ENCODE measurements around the gene CCDC83. TPM values are rescaled to one million over a fixed set of nuclear protein-coding genes. Genes with fewer than 3 reads are reported as not detected.

Gene CCDC83
- total and polyA plus RNA-seq, 2 experiments from 2014 or later, result not detected

DNA sequence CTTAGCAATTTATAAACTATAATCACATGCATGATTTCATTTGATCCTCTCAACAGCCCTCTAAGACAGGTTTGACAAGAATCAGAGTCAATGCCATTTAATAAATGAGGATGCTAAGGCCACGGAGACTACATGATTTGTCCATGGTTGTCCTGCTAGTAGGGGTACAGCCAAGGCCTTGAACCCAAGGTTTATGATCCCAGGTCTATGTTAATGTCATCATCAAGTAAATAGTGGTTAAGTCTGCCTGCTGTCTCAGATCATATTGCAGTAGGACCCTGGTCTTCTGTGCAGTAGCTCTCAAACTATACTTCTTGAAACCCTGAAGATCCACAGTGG lies 26.6 kb upstream of the CCDC83 start:
- Mint-ChIP-seq H3K4me3 (no peak overlapping the region), H3K27me3 (ENCODE audit: insufficient read depth, low read depth, poor library complexity) (peaks cover under 1% of the 10 kb centered on the region), H3K27ac (no peak overlapping the region), H3K36me3 (ENCODE audit: low read depth) (no peaks in the 10 kb centered on the region), H3K9me3 (no peaks in the 10 kb centered on the region), H3K4me1 (peaks cover 3% of the 10 kb centered on the region; the same call in 2 of the 3 replicates)
- Histone ChIP-seq H3K79me2 (replicated peaks; ENCODE audit: insufficient read depth) (no peaks in the 10 kb centered on the region), H3K4me2 (no peak overlapping the region), H3K36me3 (ENCODE audit: insufficient read depth) (no peaks in the 10 kb centered on the region), H3K4me3 (no peak overlapping the region), H4K20me1 (replicated peaks; ENCODE audit: insufficient read depth) (no peaks in the 10 kb centered on the region), H3K9me2 (ENCODE audit: insufficient read depth) (0 out of 2 replicates have a peak, but pooled peaks cover 5% of the 10 kb centered on the region), H2AFZ (no peak overlapping the region), H3K4me1 (ENCODE audit: insufficient read depth) (peaks cover 3% of the 10 kb centered on the region; the same call in 1 of the 2 replicates), H3K27me3 (ENCODE audit: insufficient read depth) (no peaks in the 10 kb centered on the region), H3F3A (replicated peaks; ENCODE audit: low read depth) (no peaks in the 10 kb centered on the region), H3K27ac (ENCODE audit: low read depth) (no peak overlapping the region)
- TF ChIP-seq, protein P1, sequence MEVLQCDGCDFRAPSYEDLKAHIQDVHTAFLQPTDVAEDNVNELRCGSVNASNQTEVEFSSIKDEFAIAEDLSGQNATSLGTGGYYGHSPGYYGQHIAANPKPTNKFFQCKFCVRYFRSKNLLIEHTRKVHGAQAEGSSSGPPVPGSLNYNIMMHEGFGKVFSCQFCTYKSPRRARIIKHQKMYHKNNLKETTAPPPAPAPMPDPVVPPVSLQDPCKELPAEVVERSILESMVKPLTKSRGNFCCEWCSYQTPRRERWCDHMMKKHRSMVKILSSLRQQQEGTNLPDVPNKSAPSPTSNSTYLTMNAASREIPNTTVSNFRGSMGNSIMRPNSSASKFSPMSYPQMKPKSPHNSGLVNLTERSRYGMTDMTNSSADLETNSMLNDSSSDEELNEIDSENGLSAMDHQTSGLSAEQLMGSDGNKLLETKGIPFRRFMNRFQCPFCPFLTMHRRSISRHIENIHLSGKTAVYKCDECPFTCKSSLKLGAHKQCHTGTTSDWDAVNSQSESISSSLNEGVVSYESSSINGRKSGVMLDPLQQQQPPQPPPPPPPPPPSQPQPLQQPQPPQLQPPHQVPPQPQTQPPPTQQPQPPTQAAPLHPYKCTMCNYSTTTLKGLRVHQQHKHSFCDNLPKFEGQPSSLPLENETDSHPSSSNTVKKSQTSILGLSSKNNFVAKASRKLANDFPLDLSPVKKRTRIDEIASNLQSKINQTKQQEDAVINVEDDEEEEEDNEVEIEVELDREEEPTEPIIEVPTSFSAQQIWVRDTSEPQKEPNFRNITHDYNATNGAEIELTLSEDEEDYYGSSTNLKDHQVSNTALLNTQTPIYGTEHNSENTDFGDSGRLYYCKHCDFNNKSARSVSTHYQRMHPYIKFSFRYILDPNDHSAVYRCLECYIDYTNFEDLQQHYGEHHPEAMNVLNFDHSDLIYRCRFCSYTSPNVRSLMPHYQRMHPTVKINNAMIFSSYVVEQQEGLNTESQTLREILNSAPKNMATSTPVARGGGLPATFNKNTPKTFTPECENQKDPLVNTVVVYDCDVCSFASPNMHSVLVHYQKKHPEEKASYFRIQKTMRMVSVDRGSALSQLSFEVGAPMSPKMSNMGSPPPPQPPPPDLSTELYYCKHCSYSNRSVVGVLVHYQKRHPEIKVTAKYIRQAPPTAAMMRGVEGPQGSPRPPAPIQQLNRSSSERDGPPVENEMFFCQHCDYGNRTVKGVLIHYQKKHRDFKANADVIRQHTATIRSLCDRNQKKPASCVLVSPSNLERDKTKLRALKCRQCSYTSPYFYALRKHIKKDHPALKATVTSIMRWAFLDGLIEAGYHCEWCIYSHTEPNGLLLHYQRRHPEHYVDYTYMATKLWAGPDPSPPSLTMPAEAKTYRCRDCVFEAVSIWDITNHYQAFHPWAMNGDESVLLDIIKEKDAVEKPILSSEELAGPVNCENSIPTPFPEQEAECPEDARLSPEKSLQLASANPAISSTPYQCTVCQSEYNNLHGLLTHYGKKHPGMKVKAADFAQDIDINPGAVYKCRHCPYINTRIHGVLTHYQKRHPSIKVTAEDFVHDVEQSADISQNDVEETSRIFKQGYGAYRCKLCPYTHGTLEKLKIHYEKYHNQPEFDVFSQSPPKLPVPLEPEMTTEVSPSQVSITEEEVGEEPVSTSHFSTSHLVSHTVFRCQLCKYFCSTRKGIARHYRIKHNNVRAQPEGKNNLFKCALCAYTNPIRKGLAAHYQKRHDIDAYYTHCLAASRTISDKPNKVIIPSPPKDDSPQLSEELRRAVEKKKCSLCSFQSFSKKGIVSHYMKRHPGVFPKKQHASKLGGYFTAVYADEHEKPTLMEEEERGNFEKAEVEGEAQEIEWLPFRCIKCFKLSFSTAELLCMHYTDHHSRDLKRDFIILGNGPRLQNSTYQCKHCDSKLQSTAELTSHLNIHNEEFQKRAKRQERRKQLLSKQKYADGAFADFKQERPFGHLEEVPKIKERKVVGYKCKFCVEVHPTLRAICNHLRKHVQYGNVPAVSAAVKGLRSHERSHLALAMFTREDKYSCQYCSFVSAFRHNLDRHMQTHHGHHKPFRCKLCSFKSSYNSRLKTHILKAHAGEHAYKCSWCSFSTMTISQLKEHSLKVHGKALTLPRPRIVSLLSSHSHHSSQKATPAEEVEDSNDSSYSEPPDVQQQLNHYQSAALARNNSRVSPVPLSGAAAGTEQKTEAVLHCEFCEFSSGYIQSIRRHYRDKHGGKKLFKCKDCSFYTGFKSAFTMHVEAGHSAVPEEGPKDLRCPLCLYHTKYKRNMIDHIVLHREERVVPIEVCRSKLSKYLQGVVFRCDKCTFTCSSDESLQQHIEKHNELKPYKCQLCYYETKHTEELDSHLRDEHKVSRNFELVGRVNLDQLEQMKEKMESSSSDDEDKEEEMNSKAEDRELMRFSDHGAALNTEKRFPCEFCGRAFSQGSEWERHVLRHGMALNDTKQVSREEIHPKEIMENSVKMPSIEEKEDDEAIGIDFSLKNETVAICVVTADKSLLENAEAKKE (CRISPR knock-in tag; IDR thresholded peaks at IDR 0.05), result no peak
- TF ChIP-seq POLR2AphosphoS5 (IDR thresholded peaks at IDR 0.05; ENCODE audit: low read depth) (no peak), STAT1 (IDR thresholded peaks at IDR 0.05; ENCODE audit: unreplicated experiment) (no peak), ZNF114 (CRISPR knock-in tag; IDR thresholded peaks at IDR 0.05) (no peak), JUNB (IDR thresholded peaks at IDR 0.05; ENCODE audit: unreplicated experiment) (no peak)
- TF ChIP-seq, protein P2, sequence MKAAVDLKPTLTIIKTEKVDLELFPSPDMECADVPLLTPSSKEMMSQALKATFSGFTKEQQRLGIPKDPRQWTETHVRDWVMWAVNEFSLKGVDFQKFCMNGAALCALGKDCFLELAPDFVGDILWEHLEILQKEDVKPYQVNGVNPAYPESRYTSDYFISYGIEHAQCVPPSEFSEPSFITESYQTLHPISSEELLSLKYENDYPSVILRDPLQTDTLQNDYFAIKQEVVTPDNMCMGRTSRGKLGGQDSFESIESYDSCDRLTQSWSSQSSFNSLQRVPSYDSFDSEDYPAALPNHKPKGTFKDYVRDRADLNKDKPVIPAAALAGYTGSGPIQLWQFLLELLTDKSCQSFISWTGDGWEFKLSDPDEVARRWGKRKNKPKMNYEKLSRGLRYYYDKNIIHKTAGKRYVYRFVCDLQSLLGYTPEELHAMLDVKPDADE (IDR thresholded peaks at IDR 0.05), result no peak
- no peak for DNase-seq (ENCODE audit: low spot score)
- ATAC-seq, result no peak
